Nephron progenitor cell (in vitro differentiated cells): Measurements from ENCODE around the gene MAGI1.

Source experiments
- DNase-seq: peaks from one replicate; pipeline ENCODE4 v3.0.0; 2021
- H3K27ac Mint-ChIP-seq: 2 replicates; pipeline ENCODE4 v1.8.0; 2021; ENCODE audit warnings: mild to moderate bottlenecking, moderate library complexity, mixed read lengths
- H3K27me3 Mint-ChIP-seq: 2 replicates; pipeline ENCODE4 v1.8.0; 2021; ENCODE audit warnings: mild to moderate bottlenecking, low read depth, mixed read lengths; ENCODE audit not compliant: poor library complexity
- H3K36me3 Mint-ChIP-seq: 2 replicates; pipeline ENCODE4 v1.8.0; 2021; ENCODE audit warnings: low read depth, mixed read lengths
- H3K4me1 Mint-ChIP-seq: 2 replicates; pipeline ENCODE4 v1.8.0; 2021; ENCODE audit warnings: mixed read lengths
- H3K4me3 Mint-ChIP-seq: 2 replicates; pipeline ENCODE4 v1.8.0; 2021; ENCODE audit warnings: mild to moderate bottlenecking, moderate library complexity, mixed read lengths
- H3K9me3 Mint-ChIP-seq: 2 replicates; pipeline ENCODE4 v1.8.0; 2021; ENCODE audit warnings: mild to moderate bottlenecking, moderate library complexity, mixed read lengths
- CTCF ChIP-seq: fragments of 200-600 bp; sonication (generic); IDR thresholded peaks from 2 replicates; pipeline ENCODE4 v1.5.0; 2021; ENCODE audit warnings: antibody characterized with exemption

Gene MAGI1

GRCh38 chr3:65532749-65533148, 506.0 kb downstream of the MAGI1 start:
- TF ChIP-seq CTCF = no peak
- H3K27ac Mint-ChIP-seq = peak overlapping the region; percentile 18
- H3K4me3 Mint-ChIP-seq = no peak overlapping the region
- H3K27me3 Mint-ChIP-seq = no peaks in the 10 kb centered on the region
- no peaks in the 10 kb centered on the region for H3K4me1 Mint-ChIP-seq
- no peak for DNase-seq
- peaks cover 3% of the 10 kb centered on the region for H3K36me3 Mint-ChIP-seq
- H3K9me3 Mint-ChIP-seq = no peaks in the 10 kb centered on the region

- TF ChIP-seq CTCF = no peak
- no peaks in the 10 kb centered on the region for H3K27me3 Mint-ChIP-seq
- H3K4me3 Mint-ChIP-seq = no peak overlapping the region
- no peaks in the 10 kb centered on the region for H3K9me3 Mint-ChIP-seq
- no peak for DNase-seq
- no peaks in the 10 kb centered on the region for H3K4me1 Mint-ChIP-seq
- no peak overlapping the region for H3K27ac Mint-ChIP-seq
- H3K36me3 Mint-ChIP-seq = peaks cover 3% of the 10 kb centered on the region
These were observed 506.5 kb downstream of the MAGI1 start for GRCh38 chr3:65532215-65532614.

GRCh38 chr3:65531499-65531898, 507.2 kb downstream of the MAGI1 start:
- Mint-ChIP-seq H3K4me3 (no peak overlapping the region), H3K27ac (no peak overlapping the region), H3K4me1 (no peaks in the 10 kb centered on the region), H3K27me3 (no peaks in the 10 kb centered on the region), H3K36me3 (peaks cover 3% of the 10 kb centered on the region), H3K9me3 (no peaks in the 10 kb centered on the region)
- no peak for DNase-seq
- TF ChIP-seq CTCF = no peak

- H3K36me3 Mint-ChIP-seq = peaks cover 3% of the 10 kb centered on the region
- no peaks in the 10 kb centered on the region for H3K27me3 Mint-ChIP-seq
- TF ChIP-seq CTCF = no peak
These were observed 512.1 kb downstream of the MAGI1 start for GRCh38 chr3:65526656-65527055.

GRCh38 chr3:65524584-65524983, 514.1 kb downstream of the MAGI1 start:
- TF ChIP-seq CTCF = no peak
- H3K4me3 Mint-ChIP-seq = no peak overlapping the region
- H3K27me3 Mint-ChIP-seq = no peaks in the 10 kb centered on the region
- peaks cover 21% of the 10 kb centered on the region for H3K4me1 Mint-ChIP-seq
- no peak overlapping the region for H3K27ac Mint-ChIP-seq
- peaks cover 3% of the 10 kb centered on the region for H3K36me3 Mint-ChIP-seq
- no peak for DNase-seq
- H3K9me3 Mint-ChIP-seq = no peaks in the 10 kb centered on the region

More at GRCh38 chr3:65526656-65527055, 512.1 kb downstream of the MAGI1 start:
- Mint-ChIP-seq H3K4me3 (no peak overlapping the region), H3K4me1 (peaks cover 5% of the 10 kb centered on the region), H3K9me3 (no peaks in the 10 kb centered on the region), H3K27ac (no peak overlapping the region)
- no peak for DNase-seq

GRCh38 chr3:65523878-65524277, 514.8 kb downstream of the MAGI1 start:
- Mint-ChIP-seq H3K27me3 (no peaks in the 10 kb centered on the region), H3K4me3 (no peak overlapping the region), H3K27ac (no peak overlapping the region), H3K36me3 (peaks cover 8% of the 10 kb centered on the region), H3K9me3 (no peaks in the 10 kb centered on the region), H3K4me1 (peaks cover 21% of the 10 kb centered on the region)
- DNase-seq = no peak
- no peak for TF ChIP-seq CTCF
